Measurements from ENCODE around the gene MARVELD3.
"Not testable (repeated sequence)": the region's sequence is repeated elsewhere in the genome, so short reads cannot be mapped to it uniquely, and the experiment has no call there.

The MARVELD3 gene

GRCh38 chr16:71671165-71671564 lies 45.2 kb downstream of the MARVELD3 start:
- no peak for DNase-seq (ENCODE audit: low read depth in 2 of 3, low spot score in 1 of 3)

- no peak for DNase-seq (ENCODE audit: low read depth in 2 of 3, low spot score in 1 of 3)
These were observed 46.1 kb downstream of the MARVELD3 start for GRCh38 chr16:71672125-71672524.

DNA sequence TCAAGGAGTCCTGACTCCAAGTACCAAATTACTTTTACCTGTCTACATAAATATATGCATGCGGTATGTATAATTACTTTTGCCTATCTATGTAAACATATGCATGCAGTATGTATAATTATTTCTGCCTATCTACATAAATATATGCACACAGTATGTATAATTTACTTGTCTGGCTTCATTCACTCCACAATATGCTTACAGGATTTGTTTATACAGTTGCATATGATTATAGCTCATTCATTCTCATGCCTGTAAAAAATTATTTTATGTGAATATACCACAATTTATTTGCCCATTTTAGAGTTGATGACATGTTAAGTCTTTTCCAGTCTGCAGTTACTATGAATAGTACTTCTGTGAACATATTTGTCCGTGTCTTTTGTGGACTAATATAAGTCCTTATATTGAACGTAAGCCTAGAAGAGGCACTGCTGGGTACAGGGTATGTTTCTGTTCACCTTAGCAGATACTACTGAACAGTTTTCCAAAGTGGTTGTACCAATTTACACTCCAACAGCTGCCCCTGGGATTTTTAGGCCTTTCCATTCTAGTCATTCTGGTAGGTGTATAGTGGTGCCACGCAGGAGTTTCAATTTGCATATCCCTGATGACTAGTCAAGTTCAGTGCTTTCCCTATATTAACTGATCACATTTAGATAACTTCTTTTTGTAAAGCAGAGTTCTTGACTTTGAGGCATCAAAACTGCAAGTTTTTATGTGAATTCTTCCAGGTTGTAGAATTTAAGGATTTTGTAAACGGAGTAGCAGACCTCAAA lies 47.0 kb downstream of the MARVELD3 start:
- no peak for DNase-seq (ENCODE audit: low read depth in 2 of 3, low spot score in 1 of 3)

- no peak for DNase-seq (ENCODE audit: low read depth in 2 of 3, low spot score in 1 of 3)
These were observed 47.6 kb downstream of the MARVELD3 start for GRCh38 chr16:71673582-71673973.

DNA sequence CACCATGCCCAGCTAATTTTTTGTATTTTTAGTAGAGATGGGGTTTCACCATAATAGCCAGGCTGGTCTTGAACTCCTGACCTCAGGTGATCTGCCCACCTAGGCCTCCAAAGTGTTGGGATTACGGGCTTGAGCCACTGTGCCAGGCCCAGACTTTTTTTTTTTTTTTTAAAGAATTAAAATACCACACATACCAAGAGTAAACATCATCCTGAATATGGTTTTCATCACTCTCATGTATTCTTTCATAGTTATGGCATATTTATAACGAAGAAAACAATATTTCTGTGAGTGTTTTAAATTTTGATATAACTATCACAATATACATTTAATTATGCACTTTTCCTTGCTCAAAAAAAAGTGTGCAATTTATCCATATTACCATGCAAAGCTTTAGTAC lies 48.2 kb downstream of the MARVELD3 start:
- DNase-seq (ENCODE audit: low read depth in 2 of 3, low spot score in 1 of 3) = no peak

DNA sequence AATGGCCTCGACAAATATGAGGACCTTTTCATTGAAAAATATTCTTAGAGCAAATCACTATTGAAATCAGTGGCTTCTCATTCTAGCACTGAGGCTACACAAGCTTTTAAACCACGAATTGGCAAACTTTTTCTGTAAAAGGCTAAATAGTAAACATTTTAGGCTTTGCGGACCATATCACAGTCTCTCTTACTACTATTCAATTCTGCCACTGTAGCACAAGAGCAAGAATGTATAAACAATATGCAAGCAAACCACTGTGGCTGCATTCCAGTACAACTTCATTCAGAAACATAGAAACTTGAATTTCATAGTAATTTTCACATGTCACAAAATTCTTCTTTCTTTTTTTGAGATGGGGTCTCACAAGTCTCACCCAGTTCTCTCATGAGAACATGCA lies 49.4 kb downstream of the MARVELD3 start:
- DNase-seq (ENCODE audit: low read depth in 2 of 3, low spot score in 1 of 3) = no peak

DNA sequence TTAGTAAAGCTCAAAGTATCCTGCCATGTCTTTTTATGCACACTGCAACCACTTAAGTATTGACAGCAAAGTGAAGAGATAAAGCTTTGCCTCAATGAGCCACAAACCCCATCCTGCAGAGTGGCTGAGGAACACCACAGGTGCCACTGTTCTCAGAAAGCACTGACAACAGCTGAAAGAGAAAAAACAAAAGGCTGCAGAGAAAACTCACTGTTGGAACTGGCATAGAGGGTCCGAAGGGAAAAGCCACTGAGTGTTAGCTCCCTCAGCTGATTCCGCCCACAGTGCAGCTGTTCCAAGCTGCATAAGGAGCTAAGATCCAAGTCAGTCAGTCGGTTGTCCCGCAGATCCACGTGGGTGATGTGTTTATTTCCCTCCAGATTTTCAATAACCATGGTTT lies 50.3 kb downstream of the MARVELD3 start:
- no peak for DNase-seq (ENCODE audit: low read depth in 2 of 3, low spot score in 1 of 3)

GRCh38 chr16:71681360-71681759 lies 55.4 kb downstream of the MARVELD3 start:
- no peak for DNase-seq (ENCODE audit: low read depth in 2 of 3, low spot score in 1 of 3)

DNA sequence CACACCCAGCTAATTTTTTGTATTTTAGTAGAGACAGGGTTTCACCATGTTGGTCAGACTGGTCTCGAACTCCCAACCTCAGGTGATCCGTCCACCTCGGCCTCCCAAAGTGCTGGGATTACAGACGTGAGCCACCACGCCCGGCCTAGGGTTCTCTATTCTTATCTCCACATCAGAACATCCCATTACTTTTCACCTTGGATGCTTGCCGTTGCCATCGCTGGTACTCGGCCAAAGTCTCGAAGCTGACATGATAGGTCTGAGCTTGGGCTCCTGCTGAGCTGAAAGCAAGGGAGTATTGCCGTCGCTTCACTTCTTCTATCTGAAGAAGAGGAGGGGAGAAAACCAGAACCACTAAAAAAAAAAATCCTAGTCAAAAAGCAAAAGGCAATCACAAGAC lies 58.3 kb downstream of the MARVELD3 start:
- DNase-seq (ENCODE audit: low read depth in 2 of 3, low spot score in 1 of 3) = not testable (repeated sequence)

All from stimulated activated CD4-positive, alpha-beta T cell treated with anti-CD3 and anti-CD28 coated beads, Interleukin-12 subunit alpha, Interleukin-12 subunit beta, amount 100 ng/mL, for 48 hours (primary cell).